Stimulated activated naive CD4-positive, alpha-beta T cell (primary cell): ENCODE measurements around the gene ZG16.

Source experiments
- DNase-seq, 6 experiments: peaks; one replicate each; lab custom pipeline; 2025; lab: John Stamatoyannopoulos, UW

The ZG16 gene

GRCh38 chr16:29821643-29822115, 43.6 kb downstream of the ZG16 start:
- no peak for DNase-seq

- no peak for DNase-seq
Observed at GRCh38 chr16:29824589-29825144, 46.6 kb downstream of the ZG16 start.

GRCh38 chr16:29825145-29826044, 47.3 kb downstream of the ZG16 start:
- peak in 4 of 6 experiments; percentile 15 to 57 (median 35) for DNase-seq

GRCh38 chr16:29826342-29826695, 48.3 kb downstream of the ZG16 start:
- no peak for DNase-seq

GRCh38 chr16:29830774-29831173, 52.7 kb downstream of the ZG16 start:
- DNase-seq = no peak

GRCh38 chr16:29831490-29831889, 53.4 kb downstream of the ZG16 start:
- DNase-seq = no peak
